Measurements from ENCODE around the gene ARL2.
A peak's percentile ranks its signal among the peaks of the same experiment; 100 is the strongest.
"Not testable (repeated sequence)": the region's sequence is repeated elsewhere in the genome, so short reads cannot be mapped to it uniquely, and the experiment has no call there.

ARL2 gene

GRCh38 chr11:65008873-65009272 is 5.1 kb upstream of the ARL2 start:
- no peak for DNase-seq

DNA sequence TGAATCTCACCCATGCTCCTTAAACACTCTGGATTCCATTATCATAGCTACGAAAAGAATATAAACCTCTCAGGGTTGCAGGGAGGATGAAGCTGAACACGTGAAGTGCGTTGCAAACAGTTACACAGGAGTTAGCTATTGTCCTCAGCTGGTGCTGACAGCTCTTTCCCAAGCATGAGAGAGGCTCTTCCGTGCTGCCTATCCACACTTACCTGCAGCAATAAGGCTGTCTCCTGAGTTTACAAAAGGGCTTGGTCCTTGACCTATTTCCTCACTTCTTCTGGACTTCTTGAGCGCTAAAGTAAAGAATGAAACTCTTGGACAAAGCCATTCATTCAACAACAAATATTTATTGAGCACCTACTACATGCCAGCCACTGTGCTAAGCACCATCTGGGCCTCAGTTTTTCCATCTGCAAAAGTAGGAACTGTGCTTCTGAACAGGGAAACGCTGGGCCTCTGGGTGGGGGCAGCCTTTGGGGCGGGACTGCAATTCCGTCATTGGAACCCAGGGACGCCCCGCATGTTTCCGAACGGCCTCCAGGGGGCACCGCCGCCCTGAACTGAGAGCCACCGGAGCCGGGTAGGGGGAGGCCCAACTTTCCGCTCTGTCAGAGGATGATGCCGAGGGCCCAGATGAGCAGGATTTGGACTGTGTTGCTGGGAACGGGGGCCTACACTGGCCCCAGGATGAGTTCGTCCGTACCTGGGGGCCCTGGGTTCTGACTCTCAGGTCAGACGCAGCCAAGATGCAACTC is 651 bp upstream of the ARL2 start:
- DNase-seq, result peak; percentile 87

- DNase-seq, result no peak
Observed at GRCh38 chr11:65014726-65015227, 817 bp downstream of the ARL2 start.

- DNase-seq, result no peak
Observed at GRCh38 chr11:65016705-65017104, 2.7 kb downstream of the ARL2 start.

DNA sequence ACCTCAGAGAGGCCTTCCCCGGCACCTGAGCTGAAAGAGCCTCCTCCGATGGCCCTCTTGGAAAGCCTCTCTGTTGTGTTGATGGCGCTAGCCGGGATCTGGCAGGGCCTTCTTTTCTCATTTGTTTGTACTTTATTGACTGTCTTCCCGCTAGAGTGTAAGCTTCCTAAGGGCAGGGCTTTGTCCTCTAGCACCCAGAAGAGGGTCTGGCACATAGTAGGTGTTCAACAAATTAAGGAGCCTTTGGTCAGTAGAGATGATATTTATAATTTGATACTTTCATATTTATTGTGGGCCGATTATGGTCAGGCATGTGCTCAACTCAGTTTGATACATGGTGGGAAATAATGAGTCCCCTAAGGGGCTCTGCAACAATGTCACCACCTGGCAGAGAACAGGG is 4.0 kb downstream of the ARL2 start:
- DNase-seq, result no peak

- DNase-seq, result no peak
Observed at GRCh38 chr11:65019824-65020223, 5.9 kb downstream of the ARL2 start.

DNA sequence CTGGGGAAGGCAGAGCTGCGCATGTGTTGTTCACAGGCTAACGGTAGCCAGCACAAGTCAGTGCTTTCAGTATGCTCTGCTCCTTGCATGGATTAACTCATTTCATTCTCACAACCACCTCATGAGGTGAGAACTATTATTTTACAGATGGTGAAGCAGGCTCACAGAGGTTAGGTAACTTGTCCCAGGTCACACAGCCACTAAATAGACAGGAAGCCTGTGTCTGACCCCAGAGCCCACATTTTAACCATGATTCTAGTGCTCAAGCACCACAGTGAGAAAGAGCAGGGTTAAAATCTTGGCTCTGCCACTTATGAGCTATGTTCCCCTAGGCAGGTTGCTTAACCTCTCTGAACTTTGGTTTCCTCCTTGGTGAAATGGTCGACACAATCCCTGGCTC is 7.0 kb downstream of the ARL2 start:
- DNase-seq, result no peak

- no peak for DNase-seq
Observed at GRCh38 chr11:65021509-65021908, 7.5 kb downstream of the ARL2 start.

DNA sequence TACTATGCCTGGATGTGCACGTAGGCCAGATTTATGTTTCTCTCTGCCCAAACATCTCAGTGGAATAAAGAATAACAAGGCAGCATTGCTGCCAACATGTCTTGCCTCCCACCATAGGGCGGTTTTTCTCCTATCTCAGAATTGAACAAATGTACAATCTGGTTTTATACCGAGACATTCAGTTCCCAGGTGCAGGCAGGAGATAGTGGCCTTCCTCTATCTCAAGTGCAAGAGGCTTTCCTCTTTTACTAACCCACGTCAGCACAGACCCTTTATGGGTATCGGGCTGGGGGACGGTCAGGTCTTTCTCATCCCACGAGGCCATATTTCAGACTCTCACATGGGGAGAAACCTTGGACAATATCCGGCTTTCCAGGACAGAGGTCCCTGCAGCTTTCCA is 9.5 kb downstream of the ARL2 start:
- not testable (repeated sequence) for DNase-seq

DNA sequence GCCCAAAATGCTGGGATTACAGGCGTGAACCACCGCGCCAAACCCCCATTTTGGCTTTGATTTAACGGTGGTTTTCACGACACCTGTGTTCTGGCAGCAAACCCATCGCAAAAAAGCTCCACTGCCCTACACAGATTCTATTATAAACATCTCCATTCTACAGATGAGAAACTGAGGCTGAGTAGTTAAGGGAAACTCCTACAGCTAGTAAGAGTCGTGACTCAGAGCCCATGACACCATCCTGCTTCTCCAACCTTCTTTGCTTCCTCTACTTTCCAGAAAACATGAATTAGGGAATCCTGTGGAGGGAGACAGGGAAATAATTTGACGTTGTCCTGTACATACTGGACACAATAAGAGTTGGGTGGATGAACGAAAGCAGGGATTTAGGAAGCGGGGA is 12.8 kb downstream of the ARL2 start:
- DNase-seq, result no peak

- peak; percentile 79 for DNase-seq
Observed at GRCh38 chr11:65027213-65028067, 13.5 kb downstream of the ARL2 start, which contains the start of gene SNX15. Gene SNX15, plus strand, starts transcription at chr11:65027439. Its CDS starts 99 bp downstream, at chr11:65027538.

DNA sequence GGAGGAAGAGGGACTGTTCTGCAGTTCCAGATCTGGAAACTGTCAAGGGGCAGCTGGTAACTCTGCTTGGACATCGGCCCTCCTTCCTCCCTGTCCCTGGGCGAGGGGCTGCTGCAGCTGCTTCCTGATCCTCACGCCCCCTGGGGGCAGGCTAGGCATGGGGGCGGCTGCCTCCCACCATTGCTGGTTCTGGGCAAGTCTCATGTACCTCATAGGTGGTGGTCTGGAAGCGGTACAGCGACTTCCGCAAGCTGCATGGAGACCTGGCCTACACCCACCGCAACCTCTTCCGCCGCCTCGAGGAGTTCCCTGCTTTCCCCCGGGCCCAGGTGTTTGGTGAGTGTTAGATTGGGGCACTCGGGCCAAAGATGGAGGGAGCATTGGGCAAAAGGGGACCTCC is 18.3 kb downstream of the ARL2 start:
- no peak for DNase-seq

GRCh38 chr11:65034423-65034822 is 20.5 kb downstream of the ARL2 start:
- no peak for DNase-seq

DNA sequence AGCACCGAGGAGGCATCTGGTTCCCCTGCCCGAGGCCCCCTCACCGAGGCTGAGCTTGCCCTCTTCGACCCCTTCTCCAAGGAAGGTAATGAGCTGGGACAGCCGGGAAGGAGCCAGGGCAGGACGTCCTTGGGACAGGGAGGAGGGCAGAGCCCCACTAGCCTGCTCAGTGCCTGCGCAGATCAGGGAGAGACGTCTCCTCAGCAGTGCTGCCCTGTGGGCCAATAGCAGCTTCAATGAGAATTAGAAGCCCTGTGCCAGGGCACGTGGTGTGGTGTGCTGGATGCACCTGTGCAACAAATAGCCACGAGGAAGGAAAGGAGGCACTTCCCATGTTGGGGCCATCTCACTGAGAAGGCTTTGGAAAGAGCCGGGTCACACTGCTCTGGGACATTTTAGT is 21.6 kb downstream of the ARL2 start:
- DNase-seq, result no peak

DNA sequence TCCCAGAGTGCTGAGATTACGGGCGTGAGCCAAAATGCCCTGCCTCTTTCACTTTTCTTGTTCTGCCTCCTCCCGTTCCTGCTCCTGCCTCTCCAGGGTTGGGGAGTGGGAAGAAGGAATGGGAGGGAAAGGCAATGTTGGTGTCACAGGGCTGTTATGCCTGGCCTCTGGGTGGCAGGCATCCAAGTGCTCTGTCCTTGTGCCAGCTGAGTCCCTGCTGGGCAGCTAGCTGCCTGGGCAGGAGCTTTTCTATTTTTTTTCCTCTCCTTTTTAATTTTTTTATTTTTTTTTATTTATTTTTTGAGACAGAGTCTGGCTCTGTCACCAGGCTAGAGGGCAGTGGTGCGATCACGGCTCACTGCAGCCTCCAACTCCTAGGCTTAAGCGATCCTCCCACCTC is 23.0 kb downstream of the ARL2 start:
- no peak for DNase-seq

- DNase-seq, result no peak
Observed at GRCh38 chr11:65040520-65040846, 26.5 kb downstream of the ARL2 start.

- peak; percentile 88 for DNase-seq
Observed at GRCh38 chr11:65040847-65041622, 27.1 kb downstream of the ARL2 start, which contains the start of gene SAC3D1. Gene SAC3D1, plus strand, starts transcription at chr11:65041210. Its CDS starts 83 bp downstream, at chr11:65041293.

DNA sequence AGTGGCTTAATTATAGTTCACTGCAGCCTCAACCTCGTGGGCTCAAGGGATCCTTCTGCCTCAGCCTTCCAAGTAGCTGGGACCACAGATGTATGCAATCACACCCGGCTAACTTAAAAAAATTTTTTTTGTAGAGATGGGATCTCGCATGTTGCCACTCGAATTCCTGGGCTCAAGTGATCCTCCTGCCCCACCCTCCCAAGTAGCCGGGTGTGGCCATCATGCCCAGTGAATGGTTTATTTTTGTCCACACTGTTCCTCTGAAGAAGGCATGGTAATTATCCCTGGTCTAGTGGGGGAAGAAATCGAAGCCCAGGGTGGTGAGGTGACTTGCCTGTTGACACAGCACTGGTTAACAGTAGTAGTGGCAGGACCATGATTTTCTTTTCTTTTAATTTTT is 28.9 kb downstream of the ARL2 start:
- no peak for DNase-seq

DNA sequence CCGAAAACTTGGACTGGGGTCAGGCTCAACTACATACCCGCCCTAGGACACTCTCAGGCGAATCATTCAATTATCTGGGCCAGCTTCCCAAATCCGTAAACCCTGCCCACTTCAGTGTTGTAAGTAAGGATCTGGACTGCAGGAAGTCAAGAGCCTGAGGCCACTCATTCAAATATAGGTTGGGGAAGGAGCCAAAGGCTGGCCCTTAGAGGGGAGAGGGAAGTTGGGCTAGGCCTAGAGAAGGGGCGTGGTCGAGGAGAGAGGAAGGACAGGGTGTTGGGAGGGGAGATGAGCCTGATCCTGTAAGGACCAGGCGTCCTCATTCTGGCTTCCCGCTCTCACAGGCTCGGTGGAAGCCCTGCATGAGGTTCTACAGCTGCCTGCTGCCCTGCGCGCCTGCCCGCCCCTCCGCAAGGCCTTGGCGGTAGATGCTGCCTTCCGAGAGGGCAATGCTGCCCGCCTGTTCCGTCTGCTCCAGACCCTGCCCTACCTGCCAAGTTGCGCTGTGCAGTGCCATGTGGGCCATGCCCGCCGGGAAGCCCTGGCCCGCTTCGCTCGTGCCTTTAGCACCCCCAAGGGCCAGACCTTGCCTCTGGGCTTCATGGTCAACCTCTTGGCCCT is 30.0 kb downstream of the ARL2 start:
- DNase-seq, result no peak

DNA sequence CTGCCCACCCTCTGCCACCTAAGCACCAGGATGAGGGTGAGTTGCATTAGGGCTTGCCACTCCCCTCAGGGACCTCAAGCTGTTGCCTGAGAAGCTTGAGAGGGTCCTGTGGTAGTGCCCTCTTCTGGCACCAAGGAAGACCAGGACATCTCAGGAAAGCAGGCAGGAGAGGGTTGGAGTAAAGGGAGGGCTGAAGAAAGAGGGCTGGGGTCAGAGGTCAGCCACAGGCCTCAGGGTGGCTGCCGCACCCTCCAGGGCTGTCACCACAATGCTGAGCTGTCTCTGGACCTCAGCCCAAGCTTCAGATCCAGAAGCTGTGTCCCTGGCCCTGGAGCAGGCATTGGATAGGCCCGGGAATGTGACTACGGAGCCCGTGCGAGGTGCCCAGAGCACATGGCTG is 31.1 kb downstream of the ARL2 start:
- no peak for DNase-seq

GRCh38 chr11:65045728-65046127 is 31.8 kb downstream of the ARL2 start:
- DNase-seq, result no peak

GRCh38 chr11:65047581-65048422 is 33.8 kb downstream of the ARL2 start:
- peak; percentile 43 for DNase-seq
